Measurements from ENCODE around the gene SFTPB.
"Not testable (repeated sequence)": the region's sequence is repeated elsewhere in the genome, so short reads cannot be mapped to it uniquely, and the experiment has no call there.

The SFTPB gene

DNA sequence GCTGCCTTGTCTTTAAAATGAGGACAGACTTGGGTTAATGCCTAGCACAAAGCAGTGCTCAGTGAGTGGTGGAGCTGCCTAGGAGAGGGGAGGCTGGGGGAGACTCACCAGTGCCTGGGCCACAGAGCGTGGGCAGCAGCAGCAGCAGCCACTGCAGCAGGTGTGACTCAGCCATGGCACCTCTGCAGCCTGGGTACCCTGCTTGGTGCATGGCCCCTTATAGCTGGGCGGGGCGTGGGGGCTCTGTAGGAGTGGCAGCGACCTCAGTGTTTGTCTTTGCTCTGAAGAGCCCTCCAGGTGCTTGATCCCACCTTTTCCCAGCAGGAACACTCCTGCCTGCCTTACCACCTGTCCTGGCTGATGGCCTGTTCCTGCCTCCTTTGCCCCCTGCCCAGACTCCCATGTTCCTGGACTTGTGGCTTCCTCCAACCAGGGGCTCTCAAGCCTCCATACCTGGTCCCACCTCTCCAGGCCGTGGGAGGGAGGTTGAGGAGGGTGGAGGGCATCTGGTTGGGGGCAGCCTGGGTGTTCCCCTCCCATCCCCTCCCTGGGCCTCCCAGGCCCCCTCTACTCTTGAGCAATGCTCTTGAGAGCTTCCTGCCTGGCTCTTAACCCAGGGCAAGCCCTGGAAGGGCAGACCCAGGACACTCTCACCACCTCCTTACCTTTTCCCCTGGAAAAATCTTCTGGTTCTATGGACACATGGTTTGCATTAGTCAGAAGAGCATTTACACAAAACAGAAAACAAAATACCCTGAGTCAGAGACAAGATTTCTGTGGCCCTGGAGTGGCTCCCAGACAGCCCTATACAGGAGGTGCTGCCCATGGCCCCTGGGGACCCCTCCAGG lies at the start of gene SFTPB:
SFTPB (minus strand) TSS at position 191 of the 848 bp plus-strand sequence; CDS start at position 175, 16 bp downstream.
- Histone ChIP-seq H3K9me3 (ENCODE audit: control insufficient read depth, low read depth, low read length) (no peaks in the 10 kb centered on the region), H3K27me3 (ENCODE audit: control insufficient read depth, insufficient read depth, low read length) (no peaks in the 10 kb centered on the region), H3K9ac (ENCODE audit: low read length) (no peak within 1 kb of the TSS), H3K27ac (ENCODE audit: low read length) (no peak within 1 kb of the TSS), H3K4me3 (ENCODE audit: low read length) (no peak within 1 kb of the TSS), H3K4me1 (ENCODE audit: control insufficient read depth, low read depth, low read length) (no peaks in the 10 kb centered on the region), H3K36me3 (ENCODE audit: control insufficient read depth, low read depth, low read length) (no peaks in the 10 kb centered on the region)

GRCh38 chr2:85717308-85718008 lies 49.5 kb upstream of the SFTPB start:
- Histone ChIP-seq H3K4me1 (ENCODE audit: control insufficient read depth, low read depth, low read length) (no peaks in the 10 kb centered on the region), H3K9ac (ENCODE audit: low read length) (no peak overlapping the region), H3K4me3 (ENCODE audit: low read length) (no peak overlapping the region), H3K27me3 (ENCODE audit: control insufficient read depth, insufficient read depth, low read length) (no peaks in the 10 kb centered on the region), H3K27ac (ENCODE audit: low read length) (no peak overlapping the region), H3K36me3 (ENCODE audit: control insufficient read depth, low read depth, low read length) (no peaks in the 10 kb centered on the region), H3K9me3 (ENCODE audit: control insufficient read depth, low read depth, low read length) (no peaks in the 10 kb centered on the region)

DNA sequence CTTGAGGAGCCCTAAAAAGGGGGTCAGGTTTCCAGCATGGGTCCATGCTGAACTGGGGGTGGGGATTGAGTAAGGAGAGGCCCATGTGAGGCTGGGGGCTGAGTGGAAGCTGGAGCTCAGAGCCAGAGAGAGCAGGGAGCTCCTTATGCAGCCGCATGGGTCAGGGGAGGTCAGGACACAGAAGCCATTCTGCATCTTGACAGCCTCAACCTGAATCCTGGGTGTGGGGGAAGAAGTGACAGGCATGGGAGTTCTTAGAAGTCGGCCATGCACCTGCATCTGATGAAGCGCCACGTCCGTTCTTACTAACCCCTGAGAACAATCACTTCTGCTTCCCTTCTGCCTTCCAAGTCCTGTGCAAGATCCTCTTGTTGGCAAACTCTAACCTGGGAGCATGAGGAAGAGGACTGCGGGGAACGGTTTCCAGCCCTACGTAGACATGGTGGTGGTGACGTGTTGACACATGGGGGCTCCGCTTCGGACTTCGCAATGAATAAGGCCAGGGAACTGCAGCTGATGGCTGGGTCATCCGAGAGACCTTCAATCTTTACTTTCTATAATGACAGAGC lies 48.4 kb upstream of the SFTPB start:
- Histone ChIP-seq H3K27me3 (ENCODE audit: control insufficient read depth, insufficient read depth, low read length) (no peaks in the 10 kb centered on the region), H3K36me3 (ENCODE audit: control insufficient read depth, low read depth, low read length) (no peaks in the 10 kb centered on the region), H3K27ac (ENCODE audit: low read length) (no peak overlapping the region), H3K4me3 (ENCODE audit: low read length) (no peak overlapping the region), H3K9me3 (ENCODE audit: control insufficient read depth, low read depth, low read length) (no peaks in the 10 kb centered on the region), H3K4me1 (ENCODE audit: control insufficient read depth, low read depth, low read length) (no peaks in the 10 kb centered on the region), H3K9ac (ENCODE audit: low read length) (no peak overlapping the region)

DNA sequence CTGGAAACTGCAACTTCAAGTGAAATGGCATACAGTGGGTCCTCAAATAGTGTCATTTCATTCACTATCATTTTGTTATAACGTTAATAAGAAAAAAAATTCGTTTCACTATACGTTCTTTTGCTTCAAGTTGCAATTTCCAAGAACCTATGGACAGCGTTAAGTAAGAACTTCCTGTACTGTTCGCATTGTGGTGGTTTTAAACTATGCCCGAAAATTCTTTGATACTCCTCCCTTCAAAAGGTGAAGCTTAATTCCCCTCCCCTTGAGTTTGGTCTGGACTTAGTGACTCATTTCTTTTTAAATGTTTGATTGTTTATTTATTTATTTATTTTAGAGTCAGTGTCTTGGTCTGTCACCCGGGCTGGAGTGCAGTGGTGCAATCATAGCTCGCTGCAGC lies 46.8 kb upstream of the SFTPB start:
- Histone ChIP-seq H3K9ac (ENCODE audit: low read length) (no peak overlapping the region), H3K36me3 (ENCODE audit: control insufficient read depth, low read depth, low read length) (no peaks in the 10 kb centered on the region), H3K9me3 (ENCODE audit: control insufficient read depth, low read depth, low read length) (no peaks in the 10 kb centered on the region), H3K4me3 (ENCODE audit: low read length) (no peak overlapping the region), H3K27me3 (ENCODE audit: control insufficient read depth, insufficient read depth, low read length) (no peaks in the 10 kb centered on the region), H3K4me1 (ENCODE audit: control insufficient read depth, low read depth, low read length) (no peaks in the 10 kb centered on the region), H3K27ac (ENCODE audit: low read length) (no peak overlapping the region)

- H3K9ac ChIP-seq (ENCODE audit: low read length); H3K4me3 ChIP-seq (ENCODE audit: low read length); H3K27ac ChIP-seq (ENCODE audit: low read length); H3K9me3 ChIP-seq (ENCODE audit: control insufficient read depth, low read depth, low read length); H3K27me3 ChIP-seq (ENCODE audit: control insufficient read depth, insufficient read depth, low read length); H3K36me3 ChIP-seq (ENCODE audit: control insufficient read depth, low read depth, low read length); H3K4me1 ChIP-seq (ENCODE audit: control insufficient read depth, low read depth, low read length): not testable (repeated sequence)
These were observed 46.4 kb upstream of the SFTPB start for GRCh38 chr2:85714421-85714820.

GRCh38 chr2:85713836-85714235 lies 45.8 kb upstream of the SFTPB start:
- H3K27ac ChIP-seq (ENCODE audit: low read length) = no peak overlapping the region

DNA sequence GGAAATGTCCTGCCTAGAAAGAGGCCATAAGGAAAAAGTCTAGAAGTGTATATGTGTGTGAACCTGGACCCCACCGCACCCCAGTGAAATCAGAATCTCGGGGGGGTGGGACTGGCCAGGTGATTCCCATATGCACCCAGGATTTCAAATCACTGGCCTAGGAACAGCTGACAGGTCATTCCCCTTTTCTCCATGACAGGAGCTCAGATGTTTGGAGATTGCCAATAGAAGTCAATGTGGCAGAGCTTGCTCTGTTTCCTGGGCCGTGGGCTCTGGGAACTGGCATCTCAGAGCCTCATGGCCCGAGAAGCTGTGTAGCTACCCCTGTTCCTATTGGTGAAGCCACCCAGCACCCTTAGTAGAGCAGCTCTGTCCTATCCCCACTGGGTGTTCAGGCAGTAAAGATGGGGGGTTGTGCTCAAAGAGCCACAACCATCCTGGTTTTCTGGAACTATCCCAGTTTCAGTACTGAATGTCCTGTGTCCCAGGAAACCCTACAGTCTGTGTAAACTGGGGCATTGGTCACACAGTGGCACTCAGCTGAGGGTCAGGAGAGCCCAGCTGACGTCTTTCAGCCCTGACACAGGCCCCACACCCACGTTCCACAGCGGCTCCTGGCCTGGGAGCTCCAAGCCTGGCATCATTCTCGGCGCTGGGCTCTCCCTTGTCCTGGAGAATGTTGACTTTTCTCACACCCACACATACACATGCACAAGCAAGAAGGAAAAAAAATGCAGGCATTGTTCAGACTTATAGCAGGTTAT lies 45.0 kb upstream of the SFTPB start:
- Histone ChIP-seq H3K27me3 (ENCODE audit: control insufficient read depth, insufficient read depth, low read length) (peaks cover under 1% of the 10 kb centered on the region), H3K9me3 (ENCODE audit: control insufficient read depth, low read depth, low read length) (no peaks in the 10 kb centered on the region), H3K36me3 (ENCODE audit: control insufficient read depth, low read depth, low read length) (no peaks in the 10 kb centered on the region), H3K27ac (ENCODE audit: low read length) (no peak overlapping the region), H3K4me1 (ENCODE audit: control insufficient read depth, low read depth, low read length) (no peaks in the 10 kb centered on the region), H3K4me3 (ENCODE audit: low read length) (no peak overlapping the region), H3K9ac (ENCODE audit: low read length) (no peak overlapping the region)

More at GRCh38 chr2:85713836-85714235, 45.8 kb upstream of the SFTPB start:
- Histone ChIP-seq H3K27me3 (ENCODE audit: control insufficient read depth, insufficient read depth, low read length) (no peaks in the 10 kb centered on the region), H3K36me3 (ENCODE audit: control insufficient read depth, low read depth, low read length) (no peaks in the 10 kb centered on the region), H3K9ac (ENCODE audit: low read length) (no peak overlapping the region), H3K4me1 (ENCODE audit: control insufficient read depth, low read depth, low read length) (no peaks in the 10 kb centered on the region), H3K9me3 (ENCODE audit: control insufficient read depth, low read depth, low read length) (no peaks in the 10 kb centered on the region), H3K4me3 (ENCODE audit: low read length) (no peak overlapping the region)

DNA sequence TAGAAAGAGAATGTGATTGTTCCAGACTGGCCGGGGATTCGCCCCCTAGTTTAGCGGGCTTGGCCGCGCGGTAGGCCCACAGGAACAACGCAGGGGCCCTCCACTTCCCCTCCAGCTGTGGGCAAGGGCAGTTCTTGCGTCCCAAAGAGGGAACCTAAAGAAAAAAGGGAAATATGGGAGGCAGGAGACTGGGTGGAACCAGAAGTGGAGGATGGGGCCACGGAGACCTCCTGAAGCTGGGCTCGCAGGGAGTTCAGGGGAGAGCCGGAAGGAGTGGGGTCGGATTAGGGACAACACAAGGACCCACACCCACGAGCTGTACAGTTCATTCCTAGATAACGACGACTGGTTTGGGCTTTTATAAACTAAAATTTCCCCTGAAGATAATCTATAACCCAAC lies 44.3 kb upstream of the SFTPB start:
- H3K36me3 ChIP-seq (ENCODE audit: control insufficient read depth, low read depth, low read length) = no peaks in the 10 kb centered on the region
- H3K4me3 ChIP-seq (ENCODE audit: low read length) = no peak overlapping the region
- no peaks in the 10 kb centered on the region for H3K9me3 ChIP-seq (ENCODE audit: control insufficient read depth, low read depth, low read length)
- no peak overlapping the region for H3K27ac ChIP-seq (ENCODE audit: low read length)
- H3K9ac ChIP-seq (ENCODE audit: low read length) = no peak overlapping the region
- H3K4me1 ChIP-seq (ENCODE audit: control insufficient read depth, low read depth, low read length) = no peaks in the 10 kb centered on the region
- H3K27me3 ChIP-seq (ENCODE audit: control insufficient read depth, insufficient read depth, low read length) = peaks cover 7% of the 10 kb centered on the region

- H3K27me3 ChIP-seq (ENCODE audit: control insufficient read depth, insufficient read depth, low read length) = peaks cover 8% of the 10 kb centered on the region
- no peak overlapping the region for H3K27ac ChIP-seq (ENCODE audit: low read length)
- no peaks in the 10 kb centered on the region for H3K36me3 ChIP-seq (ENCODE audit: control insufficient read depth, low read depth, low read length)
- H3K9me3 ChIP-seq (ENCODE audit: control insufficient read depth, low read depth, low read length) = no peaks in the 10 kb centered on the region
- no peak overlapping the region for H3K4me3 ChIP-seq (ENCODE audit: low read length)
- no peaks in the 10 kb centered on the region for H3K4me1 ChIP-seq (ENCODE audit: control insufficient read depth, low read depth, low read length)
- no peak overlapping the region for H3K9ac ChIP-seq (ENCODE audit: low read length)
These were observed 43.6 kb upstream of the SFTPB start for GRCh38 chr2:85711578-85712060.

DNA sequence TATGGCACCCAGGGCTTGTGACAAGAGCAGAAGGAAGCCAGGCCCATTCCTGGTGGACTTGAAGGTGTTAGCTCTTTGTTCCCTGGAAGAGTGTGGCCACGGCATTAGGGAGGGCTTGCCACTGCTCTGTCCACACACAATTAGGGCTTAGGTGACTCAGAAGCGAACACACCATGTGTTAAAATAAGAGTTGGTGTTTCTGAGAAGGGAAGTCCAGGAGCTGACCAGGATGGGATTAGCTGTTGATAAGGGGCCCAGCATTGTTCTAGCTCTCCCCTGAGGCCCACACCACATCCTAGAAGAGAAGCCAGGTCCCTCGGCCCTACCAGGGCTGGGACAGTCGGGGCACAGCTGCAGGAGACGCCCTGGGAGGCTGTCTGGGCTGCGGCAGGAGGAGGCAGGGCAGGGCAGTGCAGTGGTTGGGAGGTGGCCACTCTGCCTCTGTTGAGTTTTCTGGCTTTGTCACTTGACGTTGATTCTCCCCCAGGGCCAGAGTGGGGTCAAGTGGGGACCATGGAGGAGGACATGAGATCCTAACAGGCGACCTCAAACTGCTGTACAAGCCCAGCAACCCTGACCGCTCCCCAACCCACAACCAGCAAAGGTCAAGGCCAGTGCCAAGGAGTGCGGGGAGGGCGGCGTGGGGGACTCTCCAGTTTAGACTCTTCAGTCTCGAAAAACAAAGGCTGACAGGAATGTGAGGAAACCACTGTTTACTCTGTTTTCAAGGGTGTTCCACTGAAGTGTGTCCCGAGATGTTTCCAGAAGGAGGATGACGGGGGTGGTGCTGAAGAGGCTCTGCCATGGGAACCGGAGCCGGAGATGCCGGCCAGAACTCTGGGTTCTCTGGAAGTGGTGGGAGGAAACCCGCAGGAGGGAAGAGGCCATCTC lies 42.9 kb upstream of the SFTPB start:
- H3K4me1 ChIP-seq (ENCODE audit: control insufficient read depth, low read depth, low read length) = no peaks in the 10 kb centered on the region

More for the DNA sequence above, 42.9 kb upstream of the SFTPB start:
- Histone ChIP-seq H3K27ac (ENCODE audit: low read length) (no peak overlapping the region), H3K9ac (ENCODE audit: low read length) (no peak overlapping the region), H3K36me3 (ENCODE audit: control insufficient read depth, low read depth, low read length) (no peaks in the 10 kb centered on the region), H3K27me3 (ENCODE audit: control insufficient read depth, insufficient read depth, low read length) (peaks cover 8% of the 10 kb centered on the region), H3K9me3 (ENCODE audit: control insufficient read depth, low read depth, low read length) (no peaks in the 10 kb centered on the region), H3K4me3 (ENCODE audit: low read length) (no peak overlapping the region)

All from iPS-18a (cell line).